Measurements from ENCODE around the gene RADIL. TPM values are rescaled to one million over a fixed set of nuclear protein-coding genes. Genes with fewer than 3 reads are reported as not detected.
"Not testable (repeated sequence)": the region's sequence is repeated elsewhere in the genome, so short reads cannot be mapped to it uniquely, and the experiment has no call there.

The RADIL gene
- polyA plus RNA-seq, 6 donors from 2014 or later: 0.04 TPM; not detected in 5

DNA sequence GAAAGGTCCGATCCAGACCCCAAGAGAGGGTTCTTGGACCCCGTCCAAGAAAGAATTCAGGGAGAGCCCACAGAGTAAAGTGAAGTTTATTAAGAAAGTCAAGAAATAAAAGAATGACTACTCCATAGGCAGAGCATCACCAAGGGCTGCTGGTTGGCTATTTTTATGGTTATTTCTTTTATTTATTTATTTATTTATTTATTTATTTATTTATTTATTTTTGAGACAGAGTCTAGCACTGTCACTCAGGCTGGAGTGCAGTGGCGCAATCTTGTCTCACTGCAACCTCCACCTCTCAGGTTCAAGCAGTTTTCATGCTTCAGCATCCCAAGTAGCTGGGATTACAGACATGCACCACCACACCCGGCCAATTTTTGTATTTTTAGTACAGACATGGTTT, 9.7 kb upstream of the RADIL start:
- H3K36me3 Mint-ChIP-seq; H3K4me3 Mint-ChIP-seq; DNase-seq; H3K4me1 Mint-ChIP-seq; H3K27ac Mint-ChIP-seq; ATAC-seq (ENCODE audit: low read depth in 2 of 2): not testable (repeated sequence)
- Mint-ChIP-seq H3K27me3 (peaks cover 16 to 27% (median 24%) of the 10 kb centered on the region in 3 donors), H3K9me3 (peaks cover 1 to 13% (median 10%) of the 10 kb centered on the region in 7 donors)

- Mint-ChIP-seq H3K27ac (peak overlapping the region in 1 of 6 donors; percentile 10), H3K9me3 (peaks cover 0 to 13% (median 10%) of the 10 kb centered on the region in 7 donors), H3K27me3 (peaks cover 23 to 33% (median 28%) of the 10 kb centered on the region in 3 donors)
- not testable (repeated sequence) for ATAC-seq (ENCODE audit: low read depth in 2 of 2); H3K36me3 Mint-ChIP-seq; H3K4me3 Mint-ChIP-seq; H3K4me1 Mint-ChIP-seq; DNase-seq
These were observed 8.0 kb upstream of the RADIL start for GRCh38 chr7:4891522-4891921.

GRCh38 chr7:4889682-4890081, 6.2 kb upstream of the RADIL start:
- no peak for ATAC-seq (ENCODE audit: low read depth in 2 of 2)
- Mint-ChIP-seq H3K36me3 (peaks cover 0 to 8% of the 10 kb centered on the region in 2 donors), H3K4me1 (no peaks in the 10 kb centered on the region), H3K27me3 (peaks cover 37 to 50% (median 42%) of the 10 kb centered on the region in 3 donors), H3K4me3 (no peak overlapping the region), H3K27ac (no peak overlapping the region), H3K9me3 (peaks cover 0 to 13% (median 6%) of the 10 kb centered on the region in 7 donors)
- no peak for DNase-seq

- ATAC-seq (ENCODE audit: low read depth in 2 of 2): no peak
- no peak for DNase-seq
- Mint-ChIP-seq H3K9me3 (peaks cover 0 to 4% (median 0%) of the 10 kb centered on the region in 7 donors), H3K27me3 (peaks cover 42 to 55% (median 52%) of the 10 kb centered on the region in 3 donors), H3K4me3 (no peak overlapping the region), H3K27ac (no peak overlapping the region), H3K4me1 (no peaks in the 10 kb centered on the region), H3K36me3 (peaks cover 0 to 4% of the 10 kb centered on the region in 2 donors)
These were observed 4.6 kb upstream of the RADIL start for GRCh38 chr7:4888161-4888560.

DNA sequence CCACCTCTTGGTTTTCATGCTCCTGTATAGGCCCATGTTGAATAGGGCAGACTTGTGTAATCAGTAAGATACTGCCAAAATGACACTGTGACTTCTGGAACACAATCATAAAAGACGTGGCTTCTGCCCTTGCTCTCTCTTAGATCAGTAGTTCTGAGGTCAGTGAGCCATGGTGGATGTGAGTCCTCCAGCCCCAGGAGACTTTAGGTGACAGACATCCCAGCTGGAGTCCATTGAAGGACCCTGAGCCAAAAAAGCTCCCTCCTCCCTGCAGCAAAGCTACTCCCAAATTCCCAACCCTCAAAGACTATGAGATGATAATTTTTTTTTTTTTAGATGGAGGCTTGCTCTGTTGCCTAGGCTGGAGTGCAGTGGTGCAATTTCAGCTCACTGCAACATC, 3.2 kb upstream of the RADIL start:
- ATAC-seq (ENCODE audit: low read depth in 2 of 2) (no peak), DNase-seq (no peak)
- Mint-ChIP-seq H3K4me1 (peaks cover 9 to 12% (median 11%) of the 10 kb centered on the region in 3 donors), H3K9me3 (peaks cover 0 to 4% (median 0%) of the 10 kb centered on the region in 7 donors), H3K27ac (no peak overlapping the region), H3K4me3 (no peak overlapping the region), H3K36me3 (peaks cover 0 to 4% of the 10 kb centered on the region in 2 donors), H3K27me3 (peaks cover 55 to 63% (median 61%) of the 10 kb centered on the region in 3 donors)

GRCh38 chr7:4885317-4885807, 1.8 kb upstream of the RADIL start:
- Mint-ChIP-seq H3K36me3 (no peaks in the 10 kb centered on the region), H3K27me3 (peaks cover 53 to 67% (median 57%) of the 10 kb centered on the region in 3 donors), H3K27ac (no peak overlapping the region), H3K4me3 (no peak overlapping the region), H3K9me3 (peaks cover 0 to 3% (median 0%) of the 10 kb centered on the region in 7 donors), H3K4me1 (peaks cover 9 to 14% (median 11%) of the 10 kb centered on the region in 3 donors)
- DNase-seq (no peak), ATAC-seq (ENCODE audit: low read depth in 2 of 2) (no peak)

DNA sequence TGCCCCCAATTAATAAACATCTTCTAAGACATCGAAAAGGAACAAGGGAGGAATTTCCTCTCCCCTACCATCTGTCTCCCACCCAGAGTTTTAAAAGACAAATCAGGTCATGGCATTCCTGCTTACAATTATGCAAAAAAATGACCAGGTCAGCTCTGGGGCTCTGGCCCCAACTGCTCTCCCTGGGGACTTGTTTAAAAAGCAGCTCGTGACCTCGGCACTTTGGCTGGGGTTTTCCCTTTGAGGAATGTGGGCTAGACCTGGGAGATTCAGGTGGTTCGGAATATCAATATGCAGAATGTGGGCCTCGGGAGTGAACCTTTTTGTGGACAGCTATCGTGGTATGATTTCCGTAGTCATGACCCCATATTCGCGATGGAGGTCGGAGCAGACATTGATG, 648 bp upstream of the RADIL start:
- Mint-ChIP-seq H3K27ac (no peak overlapping the region), H3K27me3 (peaks cover 49 to 69% (median 59%) of the 10 kb centered on the region in 3 donors), H3K36me3 (no peaks in the 10 kb centered on the region), H3K4me1 (peaks cover 9 to 14% (median 11%) of the 10 kb centered on the region in 3 donors), H3K4me3 (peak overlapping the region in 5 of 8 donors; percentile 42 to 74 (median 54)), H3K9me3 (peaks cover 0 to 3% (median 0%) of the 10 kb centered on the region in 7 donors)
- no peak for DNase-seq
- ATAC-seq (ENCODE audit: low read depth in 2 of 2): no peak

- H3K36me3 Mint-ChIP-seq: no peaks in the 10 kb centered on the region
- peaks cover 0 to 3% (median 0%) of the 10 kb centered on the region in 7 donors for H3K9me3 Mint-ChIP-seq
- H3K27me3 Mint-ChIP-seq: peaks cover 46 to 66% (median 54%) of the 10 kb centered on the region in 3 donors
- H3K4me1 Mint-ChIP-seq: peaks cover 9 to 14% (median 11%) of the 10 kb centered on the region in 3 donors
- no peak overlapping the region for H3K27ac Mint-ChIP-seq
- no peak for ATAC-seq (ENCODE audit: low read depth in 2 of 2)
- peak overlapping the region; percentile 24 to 76 (median 70) for H3K4me3 Mint-ChIP-seq
- no peak for DNase-seq
These were observed 514 bp downstream of the RADIL start for GRCh38 chr7:4883033-4883371.

GRCh38 chr7:4882169-4883032, 1.1 kb downstream of the RADIL start:
- H3K4me1 Mint-ChIP-seq: peaks cover 9 to 14% (median 11%) of the 10 kb centered on the region in 3 donors
- DNase-seq: no peak
- H3K4me3 Mint-ChIP-seq: peak overlapping the region; percentile 24 to 76 (median 70)
- peaks cover 0 to 3% (median 0%) of the 10 kb centered on the region in 7 donors for H3K9me3 Mint-ChIP-seq
- ATAC-seq (ENCODE audit: low read depth in 2 of 2): no peak
- peak overlapping the region in 2 of 6 donors; percentile 4 to 37 for H3K27ac Mint-ChIP-seq
- no peaks in the 10 kb centered on the region for H3K36me3 Mint-ChIP-seq
- peaks cover 44 to 68% (median 55%) of the 10 kb centered on the region in 3 donors for H3K27me3 Mint-ChIP-seq

GRCh38 chr7:4880218-4880617, 3.3 kb downstream of the RADIL start:
- DNase-seq (no peak), ATAC-seq (ENCODE audit: low read depth in 2 of 2) (no peak)
- peaks cover 24 to 47% (median 44%) of the 10 kb centered on the region in 3 donors for H3K27me3 Mint-ChIP-seq
- peak overlapping the region in 2 of 8 donors; percentile 61 to 62 for H3K4me3 Mint-ChIP-seq
- no peaks in the 10 kb centered on the region for H3K36me3 Mint-ChIP-seq
- peaks cover 9 to 14% (median 11%) of the 10 kb centered on the region in 3 donors for H3K4me1 Mint-ChIP-seq
- peak overlapping the region in 1 of 6 donors; percentile 63 for H3K27ac Mint-ChIP-seq
- H3K9me3 Mint-ChIP-seq: peaks cover 0 to 3% (median 0%) of the 10 kb centered on the region in 7 donors

DNA sequence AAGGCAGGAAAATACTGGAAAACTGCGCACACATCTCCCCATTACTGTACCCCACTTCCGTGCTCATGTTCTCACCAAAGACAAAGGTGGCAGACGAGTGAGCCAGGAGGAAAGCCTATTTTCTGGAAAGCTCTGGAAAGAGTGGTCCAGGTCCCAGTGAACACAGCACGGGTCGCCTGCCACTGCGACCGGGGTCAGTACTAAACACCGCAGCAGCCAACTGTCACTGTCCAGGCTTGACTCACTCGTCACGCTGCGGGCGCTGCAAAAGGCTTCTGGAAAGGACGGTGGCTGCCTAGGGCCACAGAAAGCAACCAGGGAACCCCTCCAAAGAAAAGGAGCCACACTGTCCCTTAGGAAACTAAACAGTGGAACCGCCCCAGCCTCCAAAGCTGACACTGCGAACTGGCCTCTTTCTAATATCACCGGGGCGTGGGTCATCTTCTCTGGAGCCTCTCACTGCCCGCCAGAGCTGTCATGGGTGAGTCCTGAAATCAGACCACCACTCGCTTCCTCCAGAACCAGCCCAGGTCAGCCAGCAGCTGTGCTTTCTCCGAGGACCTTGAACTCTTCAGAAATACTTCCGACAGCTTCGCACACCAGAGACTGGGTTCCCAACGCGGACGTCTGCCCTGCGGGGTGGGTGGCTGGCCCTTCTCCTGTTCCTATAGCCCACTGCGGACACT, 4.0 kb downstream of the RADIL start:
- no peak overlapping the region for H3K4me3 Mint-ChIP-seq
- H3K27me3 Mint-ChIP-seq: peaks cover 22 to 42% (median 37%) of the 10 kb centered on the region in 3 donors
- ATAC-seq (ENCODE audit: low read depth in 2 of 2) (no peak), DNase-seq (no peak)
- peaks cover 0 to 3% (median 0%) of the 10 kb centered on the region in 7 donors for H3K9me3 Mint-ChIP-seq
- H3K4me1 Mint-ChIP-seq: peaks cover 9 to 14% (median 11%) of the 10 kb centered on the region in 3 donors
- H3K36me3 Mint-ChIP-seq: no peaks in the 10 kb centered on the region
- H3K27ac Mint-ChIP-seq: no peak overlapping the region

GRCh38 chr7:4878336-4879335, 4.9 kb downstream of the RADIL start:
- H3K4me1 Mint-ChIP-seq: peaks cover 9 to 14% (median 11%) of the 10 kb centered on the region in 3 donors
- H3K27me3 Mint-ChIP-seq: peaks cover 18 to 37% (median 29%) of the 10 kb centered on the region in 3 donors
- no peak overlapping the region for H3K4me3 Mint-ChIP-seq
- DNase-seq (no peak), ATAC-seq (ENCODE audit: low read depth in 2 of 2) (no peak)
- H3K36me3 Mint-ChIP-seq: no peaks in the 10 kb centered on the region
- no peak overlapping the region for H3K27ac Mint-ChIP-seq
- no peaks in the 10 kb centered on the region for H3K9me3 Mint-ChIP-seq
